Neural cell (in vitro differentiated cells): ENCODE measurements around the gene PID1.

Experiments
- EZH2 ChIP-seq: fragments of 200-600, 300-800 bp; shearing (Covaris generic), sonication (generic); IDR thresholded peaks from 2 replicates; pipeline ENCODE4 v1.6.1; 2014; ENCODE audit warnings: antibody characterized with exemption, low read length, borderline replicate concordance, mild to moderate bottlenecking; ENCODE audit not compliant: insufficient read depth, poor library complexity, severe bottlenecking
- POLR2AphosphoS5 ChIP-seq: IDR thresholded peaks from 2 replicates; pipeline ENCODE4 v1.6.1; 2012
- TAF1 ChIP-seq: IDR thresholded peaks from 2 replicates; pipeline ENCODE4 v1.6.1; 2012; ENCODE audit warnings: low read depth
- TF ChIP-seq, protein P1 (sequence below): IDR thresholded peaks from 2 replicates; pipeline ENCODE4 v1.6.1; 2012; ENCODE audit warnings: borderline replicate concordance
- TF ChIP-seq, protein P2 (sequence below): fragments of 450-650 bp; IDR thresholded peaks from 2 replicates; pipeline ENCODE4 v1.5.1; 2014; ENCODE audit warnings: antibody characterized with exemption, mild to moderate bottlenecking, moderate library complexity; ENCODE audit not compliant: poor library complexity, severe bottlenecking

DNA sequence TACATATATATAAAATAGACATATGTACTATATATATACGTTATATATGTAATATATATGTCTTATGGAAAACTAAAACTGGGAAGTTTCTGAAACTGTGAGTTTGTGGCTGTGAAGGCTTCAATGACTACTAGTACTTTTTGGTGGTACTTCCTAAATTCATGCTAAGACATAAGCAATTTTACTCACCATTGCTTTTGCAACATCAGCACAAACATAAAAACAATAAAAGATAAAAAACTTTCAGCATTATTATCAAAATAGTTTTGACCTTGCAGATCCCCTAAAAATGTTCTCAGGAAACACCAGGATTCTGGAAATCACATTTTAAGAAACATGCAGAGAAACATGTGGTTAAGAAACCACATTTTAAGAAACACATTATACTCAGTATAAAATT is 269.9 kb downstream of the PID1 start:
- TF ChIP-seq, protein P1, sequence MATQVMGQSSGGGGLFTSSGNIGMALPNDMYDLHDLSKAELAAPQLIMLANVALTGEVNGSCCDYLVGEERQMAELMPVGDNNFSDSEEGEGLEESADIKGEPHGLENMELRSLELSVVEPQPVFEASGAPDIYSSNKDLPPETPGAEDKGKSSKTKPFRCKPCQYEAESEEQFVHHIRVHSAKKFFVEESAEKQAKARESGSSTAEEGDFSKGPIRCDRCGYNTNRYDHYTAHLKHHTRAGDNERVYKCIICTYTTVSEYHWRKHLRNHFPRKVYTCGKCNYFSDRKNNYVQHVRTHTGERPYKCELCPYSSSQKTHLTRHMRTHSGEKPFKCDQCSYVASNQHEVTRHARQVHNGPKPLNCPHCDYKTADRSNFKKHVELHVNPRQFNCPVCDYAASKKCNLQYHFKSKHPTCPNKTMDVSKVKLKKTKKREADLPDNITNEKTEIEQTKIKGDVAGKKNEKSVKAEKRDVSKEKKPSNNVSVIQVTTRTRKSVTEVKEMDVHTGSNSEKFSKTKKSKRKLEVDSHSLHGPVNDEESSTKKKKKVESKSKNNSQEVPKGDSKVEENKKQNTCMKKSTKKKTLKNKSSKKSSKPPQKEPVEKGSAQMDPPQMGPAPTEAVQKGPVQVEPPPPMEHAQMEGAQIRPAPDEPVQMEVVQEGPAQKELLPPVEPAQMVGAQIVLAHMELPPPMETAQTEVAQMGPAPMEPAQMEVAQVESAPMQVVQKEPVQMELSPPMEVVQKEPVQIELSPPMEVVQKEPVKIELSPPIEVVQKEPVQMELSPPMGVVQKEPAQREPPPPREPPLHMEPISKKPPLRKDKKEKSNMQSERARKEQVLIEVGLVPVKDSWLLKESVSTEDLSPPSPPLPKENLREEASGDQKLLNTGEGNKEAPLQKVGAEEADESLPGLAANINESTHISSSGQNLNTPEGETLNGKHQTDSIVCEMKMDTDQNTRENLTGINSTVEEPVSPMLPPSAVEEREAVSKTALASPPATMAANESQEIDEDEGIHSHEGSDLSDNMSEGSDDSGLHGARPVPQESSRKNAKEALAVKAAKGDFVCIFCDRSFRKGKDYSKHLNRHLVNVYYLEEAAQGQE: no peak
- TF ChIP-seq POLR2AphosphoS5 (no peak), EZH2 (no peak), TAF1 (no peak)
- TF ChIP-seq, protein P2, sequence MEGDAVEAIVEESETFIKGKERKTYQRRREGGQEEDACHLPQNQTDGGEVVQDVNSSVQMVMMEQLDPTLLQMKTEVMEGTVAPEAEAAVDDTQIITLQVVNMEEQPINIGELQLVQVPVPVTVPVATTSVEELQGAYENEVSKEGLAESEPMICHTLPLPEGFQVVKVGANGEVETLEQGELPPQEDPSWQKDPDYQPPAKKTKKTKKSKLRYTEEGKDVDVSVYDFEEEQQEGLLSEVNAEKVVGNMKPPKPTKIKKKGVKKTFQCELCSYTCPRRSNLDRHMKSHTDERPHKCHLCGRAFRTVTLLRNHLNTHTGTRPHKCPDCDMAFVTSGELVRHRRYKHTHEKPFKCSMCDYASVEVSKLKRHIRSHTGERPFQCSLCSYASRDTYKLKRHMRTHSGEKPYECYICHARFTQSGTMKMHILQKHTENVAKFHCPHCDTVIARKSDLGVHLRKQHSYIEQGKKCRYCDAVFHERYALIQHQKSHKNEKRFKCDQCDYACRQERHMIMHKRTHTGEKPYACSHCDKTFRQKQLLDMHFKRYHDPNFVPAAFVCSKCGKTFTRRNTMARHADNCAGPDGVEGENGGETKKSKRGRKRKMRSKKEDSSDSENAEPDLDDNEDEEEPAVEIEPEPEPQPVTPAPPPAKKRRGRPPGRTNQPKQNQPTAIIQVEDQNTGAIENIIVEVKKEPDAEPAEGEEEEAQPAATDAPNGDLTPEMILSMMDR: no peak
